ENCODE data around the gene PHOX2A.

The PHOX2A gene

DNA sequence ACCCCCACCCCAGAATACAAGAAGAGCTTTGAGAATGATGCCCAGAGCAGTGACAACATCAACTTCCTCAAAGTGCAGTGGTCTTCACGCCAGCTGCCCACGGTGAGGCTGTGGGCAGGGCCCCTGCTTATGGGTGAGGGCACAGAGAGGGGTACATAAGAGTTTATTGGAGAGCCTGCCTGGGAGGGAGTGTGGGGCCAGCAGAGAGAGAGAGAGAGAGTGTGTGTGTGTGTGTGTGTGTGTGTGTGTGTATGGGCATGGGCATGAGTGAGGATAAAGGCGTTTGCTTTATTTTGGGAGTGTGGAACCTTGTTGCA is 9.5 kb downstream of the PHOX2A start:
- TF ChIP-seq, protein P1, sequence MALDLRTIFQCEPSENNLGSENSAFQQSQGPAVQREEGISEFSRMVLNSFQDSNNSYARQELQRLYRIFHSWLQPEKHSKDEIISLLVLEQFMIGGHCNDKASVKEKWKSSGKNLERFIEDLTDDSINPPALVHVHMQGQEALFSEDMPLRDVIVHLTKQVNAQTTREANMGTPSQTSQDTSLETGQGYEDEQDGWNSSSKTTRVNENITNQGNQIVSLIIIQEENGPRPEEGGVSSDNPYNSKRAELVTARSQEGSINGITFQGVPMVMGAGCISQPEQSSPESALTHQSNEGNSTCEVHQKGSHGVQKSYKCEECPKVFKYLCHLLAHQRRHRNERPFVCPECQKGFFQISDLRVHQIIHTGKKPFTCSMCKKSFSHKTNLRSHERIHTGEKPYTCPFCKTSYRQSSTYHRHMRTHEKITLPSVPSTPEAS (tag by site-specific recombination; IDR thresholded peaks at IDR 0.05): 0 out of 2 replicates have a peak, but pooled peaks have one; percentile 44
- TF ChIP-seq ZFHX2 (tag by site-specific recombination; conservative IDR thresholded peaks at IDR 0.05) (0 out of 2 replicates have a peak, but pooled peaks have one; percentile 29), PRDM1 (tag by site-specific recombination; IDR thresholded peaks at IDR 0.05) (no peak)
- ChIA-PET POLR2A (interaction anchor here (0.7 kb wide), 2 partner anchors 11 to 180 kb away, joined by 3 read pairs; no protein-coding TSS in a partner anchor), CTCF (interaction anchor here (0.6 to 0.9 kb wide), 5 partner anchors 28 to 257 kb away, joined by 3 to 5 read pairs (median 3); no protein-coding TSS in a partner anchor)
- Histone ChIP-seq H3K36me3 (ENCODE audit: control insufficient read depth in 2 of 2, insufficient read depth in 1 of 2, low read length in 2 of 2) (peaks cover 0 to 93% of the 10 kb centered on the region in 2 experiments; a peak in 2 of 3 replicates), H3K4me3 (ENCODE audit: low read depth, low read length) (no peak overlapping the region), H3K4me1 (ENCODE audit: control insufficient read depth, insufficient read depth, low read length) (no peaks in the 10 kb centered on the region), H3K9me3 (ENCODE audit: control insufficient read depth, insufficient read depth, low read depth, low read length) (no peaks in the 10 kb centered on the region), H3K27ac (ENCODE audit: extremely low read depth, low read depth, low read length) (no peak overlapping the region)

DNA sequence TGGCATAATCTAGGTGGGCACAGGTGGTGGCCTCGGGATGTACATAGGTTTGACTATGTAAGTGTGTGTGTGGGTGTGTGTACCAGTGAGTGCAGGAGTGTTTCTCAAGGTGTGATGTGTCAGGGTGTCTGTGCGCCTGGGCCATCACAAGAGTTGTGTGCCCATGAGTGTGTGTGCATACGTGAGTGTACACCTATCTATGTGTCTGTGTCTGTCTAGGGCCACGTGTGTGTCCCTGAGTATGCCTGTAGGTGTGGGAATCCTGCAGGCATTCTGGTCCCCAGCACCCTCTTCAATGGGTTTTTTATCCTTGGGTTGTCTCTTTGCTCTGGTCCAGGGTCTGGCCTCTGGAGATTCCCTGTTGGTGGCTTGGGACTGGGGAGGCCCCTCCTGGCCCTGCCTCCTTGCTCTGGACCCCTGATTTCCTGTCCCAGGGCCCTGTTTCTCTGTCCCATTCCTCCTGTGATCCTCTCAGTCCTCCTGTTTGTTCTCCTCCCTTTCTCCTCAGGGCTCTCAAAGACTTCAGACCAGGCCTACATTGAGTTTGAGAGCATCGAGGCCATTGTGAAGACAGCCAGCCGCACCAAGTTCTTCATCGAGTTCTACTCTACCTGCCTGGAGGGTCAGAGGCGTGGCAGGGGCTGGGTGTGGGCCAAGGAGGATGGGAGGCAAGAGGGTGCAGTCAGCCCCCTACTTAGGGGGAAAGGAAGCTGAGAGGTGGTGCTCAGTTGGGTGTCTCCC is 10.0 kb downstream of the PHOX2A start:
- Histone ChIP-seq H3K9me3 (ENCODE audit: control insufficient read depth, insufficient read depth, low read depth, low read length) (no peaks in the 10 kb centered on the region), H3K4me3 (ENCODE audit: low read depth, low read length) (no peak overlapping the region), H3K4me1 (ENCODE audit: control insufficient read depth, insufficient read depth, low read length) (no peaks in the 10 kb centered on the region), H3K27ac (ENCODE audit: extremely low read depth, low read depth, low read length) (no peak overlapping the region), H3K36me3 (ENCODE audit: control insufficient read depth in 2 of 2, insufficient read depth in 1 of 2, low read length in 2 of 2) (peaks cover 0 to 98% of the 10 kb centered on the region in 2 experiments; a peak in 2 of 3 replicates)
- ChIA-PET CTCF (interaction anchor here (0.6 to 0.9 kb wide), 4 partner anchors 27 to 257 kb away, joined by 3 to 5 read pairs (median 3); no protein-coding TSS in a partner anchor), POLR2A (no interaction called here)
- TF ChIP-seq ZNF548 (tag by site-specific recombination; IDR thresholded peaks at IDR 0.05): no peak
- no peak for TF ChIP-seq ZNF184 (tag by site-specific recombination; IDR thresholded peaks at IDR 0.05)
- TF ChIP-seq, protein P2, sequence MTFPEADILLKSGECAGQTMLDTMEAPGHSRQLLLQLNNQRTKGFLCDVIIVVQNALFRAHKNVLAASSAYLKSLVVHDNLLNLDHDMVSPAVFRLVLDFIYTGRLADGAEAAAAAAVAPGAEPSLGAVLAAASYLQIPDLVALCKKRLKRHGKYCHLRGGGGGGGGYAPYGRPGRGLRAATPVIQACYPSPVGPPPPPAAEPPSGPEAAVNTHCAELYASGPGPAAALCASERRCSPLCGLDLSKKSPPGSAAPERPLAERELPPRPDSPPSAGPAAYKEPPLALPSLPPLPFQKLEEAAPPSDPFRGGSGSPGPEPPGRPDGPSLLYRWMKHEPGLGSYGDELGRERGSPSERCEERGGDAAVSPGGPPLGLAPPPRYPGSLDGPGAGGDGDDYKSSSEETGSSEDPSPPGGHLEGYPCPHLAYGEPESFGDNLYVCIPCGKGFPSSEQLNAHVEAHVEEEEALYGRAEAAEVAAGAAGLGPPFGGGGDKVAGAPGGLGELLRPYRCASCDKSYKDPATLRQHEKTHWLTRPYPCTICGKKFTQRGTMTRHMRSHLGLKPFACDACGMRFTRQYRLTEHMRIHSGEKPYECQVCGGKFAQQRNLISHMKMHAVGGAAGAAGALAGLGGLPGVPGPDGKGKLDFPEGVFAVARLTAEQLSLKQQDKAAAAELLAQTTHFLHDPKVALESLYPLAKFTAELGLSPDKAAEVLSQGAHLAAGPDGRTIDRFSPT (tag by site-specific recombination; IDR thresholded peaks at IDR 0.05): no peak

DNA sequence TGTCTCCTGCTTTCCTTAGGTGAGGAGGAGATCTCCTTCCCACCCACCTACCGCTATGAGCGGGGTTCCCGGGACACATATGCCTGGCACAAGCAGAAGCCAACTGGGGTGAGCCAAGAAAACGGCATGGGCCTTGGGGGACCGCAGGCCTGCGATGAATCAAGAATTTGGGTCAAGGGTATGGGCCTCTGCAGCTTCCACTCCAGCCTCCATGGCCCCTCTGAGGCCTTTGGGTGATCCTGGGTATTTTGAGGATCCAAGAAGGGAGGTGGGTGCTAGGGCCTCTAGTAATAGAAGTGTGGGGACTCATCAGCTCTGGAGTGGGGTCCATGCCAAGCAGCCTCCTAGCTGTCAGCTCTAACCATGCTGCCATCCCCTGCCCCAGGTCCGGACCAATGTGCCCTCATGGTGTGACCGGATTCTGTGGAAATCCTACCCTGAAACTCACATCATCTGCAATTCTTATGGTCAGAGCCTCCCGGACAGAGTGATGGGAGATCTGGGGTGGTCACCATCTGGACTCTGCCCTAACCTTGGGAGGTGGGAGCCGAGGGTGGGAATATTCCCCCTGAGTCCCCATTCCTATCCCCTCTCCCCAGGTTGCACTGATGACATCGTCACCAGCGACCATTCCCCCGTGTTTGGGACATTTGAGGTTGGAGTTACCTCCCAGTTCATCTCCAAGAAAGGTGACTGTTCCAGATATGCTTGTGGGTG is 10.8 kb downstream of the PHOX2A start:
- TF ChIP-seq ZNF670 (tag by site-specific recombination; IDR thresholded peaks at IDR 0.05; ENCODE audit: low read depth) (no peak), ZNF76 (tag by site-specific recombination; IDR thresholded peaks at IDR 0.05; ENCODE audit: borderline replicate concordance, low read depth) (no peak), ZNF37A (tag by site-specific recombination; IDR thresholded peaks at IDR 0.05) (no peak), ZNF776 (tag by site-specific recombination; IDR thresholded peaks at IDR 0.05; ENCODE audit: borderline replicate concordance) (no peak), ZNF48 (tag by site-specific recombination; IDR thresholded peaks at IDR 0.05) (no peak), ZNF626 (tag by site-specific recombination; IDR thresholded peaks at IDR 0.05) (no peak), ZNF138 (tag by site-specific recombination; IDR thresholded peaks at IDR 0.05; ENCODE audit: borderline replicate concordance) (no peak), ZXDB (tag by site-specific recombination; IDR thresholded peaks at IDR 0.05) (no peak), ZNF132 (tag by site-specific recombination; IDR thresholded peaks at IDR 0.05; ENCODE audit: borderline replicate concordance) (no peak), ZNF112 (tag by site-specific recombination; IDR thresholded peaks at IDR 0.05) (no peak), ZNF792 (tag by site-specific recombination; IDR thresholded peaks at IDR 0.05) (no peak), ZNF843 (tag by site-specific recombination; IDR thresholded peaks at IDR 0.05) (no peak), MYNN (tag by site-specific recombination; IDR thresholded peaks at IDR 0.05; ENCODE audit: borderline replicate concordance) (no peak)
- TF ChIP-seq, protein P3, sequence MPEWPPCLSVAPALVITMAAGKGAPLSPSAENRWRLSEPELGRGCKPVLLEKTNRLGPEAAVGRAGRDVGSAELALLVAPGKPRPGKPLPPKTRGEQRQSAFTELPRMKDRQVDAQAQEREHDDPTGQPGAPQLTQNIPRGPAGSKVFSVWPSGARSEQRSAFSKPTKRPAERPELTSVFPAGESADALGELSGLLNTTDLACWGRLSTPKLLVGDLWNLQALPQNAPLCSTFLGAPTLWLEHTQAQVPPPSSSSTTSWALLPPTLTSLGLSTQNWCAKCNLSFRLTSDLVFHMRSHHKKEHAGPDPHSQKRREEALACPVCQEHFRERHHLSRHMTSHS (tag by site-specific recombination; IDR thresholded peaks at IDR 0.05): no peak
- TF ChIP-seq, protein P4, sequence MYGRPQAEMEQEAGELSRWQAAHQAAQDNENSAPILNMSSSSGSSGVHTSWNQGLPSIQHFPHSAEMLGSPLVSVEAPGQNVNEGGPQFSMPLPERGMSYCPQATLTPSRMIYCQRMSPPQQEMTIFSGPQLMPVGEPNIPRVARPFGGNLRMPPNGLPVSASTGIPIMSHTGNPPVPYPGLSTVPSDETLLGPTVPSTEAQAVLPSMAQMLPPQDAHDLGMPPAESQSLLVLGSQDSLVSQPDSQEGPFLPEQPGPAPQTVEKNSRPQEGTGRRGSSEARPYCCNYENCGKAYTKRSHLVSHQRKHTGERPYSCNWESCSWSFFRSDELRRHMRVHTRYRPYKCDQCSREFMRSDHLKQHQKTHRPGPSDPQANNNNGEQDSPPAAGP (tag by site-specific recombination; IDR thresholded peaks at IDR 0.05): no peak
- TF ChIP-seq, protein P5, sequence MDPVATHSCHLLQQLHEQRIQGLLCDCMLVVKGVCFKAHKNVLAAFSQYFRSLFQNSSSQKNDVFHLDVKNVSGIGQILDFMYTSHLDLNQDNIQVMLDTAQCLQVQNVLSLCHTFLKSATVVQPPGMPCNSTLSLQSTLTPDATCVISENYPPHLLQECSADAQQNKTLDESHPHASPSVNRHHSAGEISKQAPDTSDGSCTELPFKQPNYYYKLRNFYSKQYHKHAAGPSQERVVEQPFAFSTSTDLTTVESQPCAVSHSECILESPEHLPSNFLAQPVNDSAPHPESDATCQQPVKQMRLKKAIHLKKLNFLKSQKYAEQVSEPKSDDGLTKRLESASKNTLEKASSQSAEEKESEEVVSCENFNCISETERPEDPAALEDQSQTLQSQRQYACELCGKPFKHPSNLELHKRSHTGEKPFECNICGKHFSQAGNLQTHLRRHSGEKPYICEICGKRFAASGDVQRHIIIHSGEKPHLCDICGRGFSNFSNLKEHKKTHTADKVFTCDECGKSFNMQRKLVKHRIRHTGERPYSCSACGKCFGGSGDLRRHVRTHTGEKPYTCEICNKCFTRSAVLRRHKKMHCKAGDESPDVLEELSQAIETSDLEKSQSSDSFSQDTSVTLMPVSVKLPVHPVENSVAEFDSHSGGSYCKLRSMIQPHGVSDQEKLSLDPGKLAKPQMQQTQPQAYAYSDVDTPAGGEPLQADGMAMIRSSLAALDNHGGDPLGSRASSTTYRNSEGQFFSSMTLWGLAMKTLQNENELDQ (tag by site-specific recombination; IDR thresholded peaks at IDR 0.05; ENCODE audit: low read depth): no peak
- Histone ChIP-seq H3K36me3 (ENCODE audit: control insufficient read depth in 2 of 2, insufficient read depth in 1 of 2, low read length in 2 of 2) (peaks cover 0 to 98% of the 10 kb centered on the region in 2 experiments; a peak in 2 of 3 replicates), H3K27ac (ENCODE audit: extremely low read depth, low read depth, low read length) (no peak overlapping the region), H3K4me3 (ENCODE audit: low read depth, low read length) (no peak overlapping the region), H3K9me3 (ENCODE audit: control insufficient read depth, insufficient read depth, low read depth, low read length) (no peaks in the 10 kb centered on the region), H3K4me1 (ENCODE audit: control insufficient read depth, insufficient read depth, low read length) (no peaks in the 10 kb centered on the region)
- ChIA-PET CTCF (no interaction called here), POLR2A (interaction anchor here (1.7 kb wide), 1 partner anchor 10 kb away, joined by 9 read pairs; no protein-coding TSS in a partner anchor)

All from HEK293 (cell line).